Fibroblast of peridontal ligament (primary cell): ENCODE results near the gene FYCO1.
"Not testable (repeated sequence)": the region's sequence is repeated elsewhere in the genome, so short reads cannot be mapped to it uniquely, and the experiment has no call there.

Experiments
- DNase-seq: peaks from one replicate; pipeline ENCODE4 v3.0.0-alpha.2; 2010; ENCODE audit errors: extremely low read depth

The FYCO1 gene

GRCh38 chr3:46010519-46011113 lies 15.0 kb upstream of the FYCO1 start:
- DNase-seq: no peak

GRCh38 chr3:46008058-46008457 lies 12.4 kb upstream of the FYCO1 start:
- DNase-seq: no peak

- no peak for DNase-seq
These were observed 11.7 kb upstream of the FYCO1 start for GRCh38 chr3:46007280-46007679.

GRCh38 chr3:46006238-46007032 lies 10.8 kb upstream of the FYCO1 start:
- peak; percentile 95 for DNase-seq

GRCh38 chr3:46003706-46004105 lies 8.1 kb upstream of the FYCO1 start:
- DNase-seq: not testable (repeated sequence)

GRCh38 chr3:46001178-46001577 lies 5.6 kb upstream of the FYCO1 start:
- DNase-seq: no peak

DNA sequence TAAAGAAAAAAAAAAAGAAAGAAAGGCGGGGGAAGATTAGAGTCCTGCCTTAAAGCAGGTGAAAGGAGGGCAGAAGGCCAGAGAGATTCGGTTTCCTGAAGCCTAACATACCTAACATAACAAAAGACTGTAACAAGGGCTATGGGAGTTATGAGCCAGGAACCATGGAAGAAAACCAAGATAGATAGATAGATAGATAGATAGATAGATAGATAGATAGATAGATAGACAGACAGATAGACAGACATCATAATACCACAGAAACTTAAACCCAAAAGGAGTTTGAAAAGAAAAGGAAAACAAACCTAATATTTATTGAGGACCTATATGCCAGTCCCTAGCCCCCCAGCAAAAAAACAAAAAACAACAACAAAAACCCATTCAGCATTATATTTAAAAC lies 2.3 kb upstream of the FYCO1 start:
- no peak for DNase-seq

DNA sequence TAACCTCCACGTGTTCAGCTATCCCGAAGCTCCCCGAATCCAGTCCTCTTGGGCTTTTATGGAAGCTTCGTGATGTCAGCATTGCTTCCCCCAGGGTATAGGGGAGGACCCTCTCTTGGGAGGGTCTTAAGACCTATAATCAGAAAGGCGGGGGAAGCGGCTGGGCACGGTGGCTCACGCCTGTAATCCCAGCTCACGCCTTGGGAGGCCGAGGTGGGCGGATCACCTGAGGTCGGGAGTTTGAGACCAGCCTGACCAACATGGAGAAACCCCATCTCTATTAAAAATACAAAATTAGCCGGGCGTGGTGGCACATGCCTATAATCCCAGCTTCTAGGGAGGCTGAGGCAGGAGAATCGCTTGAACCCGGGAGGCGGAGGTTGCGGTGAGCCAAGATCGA lies 1.9 kb upstream of the FYCO1 start:
- not testable (repeated sequence) for DNase-seq

DNA sequence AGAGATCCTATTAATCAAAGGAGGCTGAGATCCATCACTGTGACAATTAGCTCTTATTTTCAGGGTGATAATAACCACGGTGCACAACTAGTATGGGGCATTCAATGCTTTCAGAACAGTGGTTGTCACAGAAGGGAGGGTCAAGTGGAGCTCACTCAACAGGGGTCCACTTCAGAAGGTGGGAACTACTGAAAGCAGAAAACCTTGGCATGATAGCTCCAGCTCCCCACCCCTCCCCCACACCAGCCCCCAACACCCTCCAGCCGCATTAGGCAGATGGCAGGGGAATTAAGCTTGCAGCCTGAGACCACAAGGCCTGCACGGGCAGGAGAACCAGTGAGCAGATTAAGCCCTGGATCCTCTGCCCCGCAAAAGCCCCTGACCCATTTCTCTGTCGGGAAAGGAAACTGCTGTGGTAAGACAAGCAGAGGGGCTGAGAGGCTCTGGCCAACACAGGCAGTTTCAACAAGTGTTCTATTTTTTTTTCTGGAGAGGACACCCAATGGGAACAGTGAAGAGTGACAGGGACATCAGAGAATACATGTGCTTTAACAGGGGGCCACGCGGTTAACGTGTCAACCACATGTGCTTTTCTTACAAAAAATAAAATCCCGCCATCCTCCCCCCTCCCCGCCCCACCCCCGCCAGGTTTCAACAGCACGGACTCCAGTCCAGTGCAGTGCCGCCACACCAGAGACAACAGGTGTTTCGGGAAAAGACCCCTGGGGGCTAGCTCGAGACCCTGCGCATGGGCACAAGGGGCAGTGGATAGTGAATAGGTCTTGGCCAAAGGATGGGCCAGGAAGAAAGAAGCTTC lies 997 bp downstream of the FYCO1 start:
- no peak for DNase-seq

DNA sequence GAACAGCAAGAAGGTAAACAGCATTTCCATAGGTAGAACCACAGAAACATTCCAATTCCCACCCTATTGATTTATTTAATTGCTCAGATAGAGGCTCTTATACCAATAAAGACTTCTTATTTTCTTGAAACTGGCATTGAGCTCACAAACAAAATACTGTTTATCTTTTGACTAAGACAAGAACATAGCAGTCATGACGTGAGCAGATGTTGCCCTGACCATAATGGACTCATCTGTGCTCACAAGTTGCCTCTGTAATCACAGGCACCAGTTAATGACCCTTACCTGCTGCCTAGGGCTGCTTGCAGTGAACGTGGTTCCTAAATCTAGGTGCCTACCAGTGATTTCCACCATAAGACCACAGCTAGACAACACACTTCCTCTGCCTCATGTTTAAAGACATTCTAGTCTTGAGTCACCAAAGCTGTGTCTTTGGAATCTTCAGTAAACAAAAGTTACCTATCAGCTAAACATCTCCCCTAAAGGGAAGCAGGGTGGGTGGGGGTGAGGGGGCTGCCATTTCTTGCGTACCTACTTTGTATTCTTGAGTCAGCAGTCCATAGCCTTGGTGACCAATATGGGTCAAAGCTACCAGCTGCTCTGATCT lies 2.1 kb downstream of the FYCO1 start:
- peak; percentile 71 for DNase-seq

- DNase-seq: peak; percentile 100
These were observed 2.8 kb downstream of the FYCO1 start for GRCh38 chr3:45992821-45993221.

DNA sequence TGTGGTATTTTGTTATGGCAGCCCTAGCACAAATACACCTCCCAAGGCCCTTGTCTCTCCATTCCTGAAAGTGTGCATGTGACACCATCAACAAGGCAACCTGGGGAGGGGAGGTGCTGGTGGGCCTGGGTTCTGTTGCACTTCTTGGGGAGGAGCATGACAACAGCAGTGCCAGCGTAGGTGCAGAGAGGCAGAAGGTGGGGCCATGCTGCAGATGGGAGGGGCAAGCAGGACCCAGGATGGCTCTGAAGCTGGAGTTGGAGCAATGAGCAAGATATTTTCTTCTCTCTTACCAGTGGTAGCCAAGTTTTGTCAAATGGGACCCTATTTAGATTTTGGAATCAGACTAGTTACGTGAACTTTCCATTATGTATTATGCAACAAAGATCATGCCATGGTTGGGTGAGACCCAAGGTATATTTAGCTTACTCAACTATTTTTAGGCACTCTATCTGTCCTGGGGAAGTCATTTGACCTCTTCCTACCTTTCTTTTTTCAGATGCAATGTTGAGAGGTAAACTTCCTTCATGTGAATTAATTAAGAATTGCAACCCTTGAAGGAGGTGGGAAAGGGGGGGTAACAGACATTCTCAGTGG lies 3.4 kb downstream of the FYCO1 start:
- peak; percentile 73 for DNase-seq

DNA sequence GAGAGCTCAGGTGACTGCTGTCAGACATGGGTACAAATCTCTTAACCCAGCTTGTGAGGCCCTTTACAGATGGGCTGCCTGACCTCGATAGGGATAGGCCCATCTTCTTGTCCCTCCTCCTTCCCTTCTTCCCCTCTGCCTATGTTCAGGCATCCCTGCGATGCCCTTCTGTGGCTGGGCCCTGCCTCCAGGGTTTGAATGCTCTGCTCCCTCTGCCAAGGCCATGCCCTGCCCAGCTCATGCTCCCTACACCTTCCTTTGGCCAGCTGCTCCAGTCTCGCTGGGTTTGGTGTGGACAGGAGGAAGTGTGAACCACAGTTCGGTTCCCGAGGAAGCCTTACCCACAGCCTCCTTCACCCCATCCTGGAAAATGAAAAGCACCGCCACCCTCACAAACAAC lies 4.3 kb downstream of the FYCO1 start:
- DNase-seq: no peak

DNA sequence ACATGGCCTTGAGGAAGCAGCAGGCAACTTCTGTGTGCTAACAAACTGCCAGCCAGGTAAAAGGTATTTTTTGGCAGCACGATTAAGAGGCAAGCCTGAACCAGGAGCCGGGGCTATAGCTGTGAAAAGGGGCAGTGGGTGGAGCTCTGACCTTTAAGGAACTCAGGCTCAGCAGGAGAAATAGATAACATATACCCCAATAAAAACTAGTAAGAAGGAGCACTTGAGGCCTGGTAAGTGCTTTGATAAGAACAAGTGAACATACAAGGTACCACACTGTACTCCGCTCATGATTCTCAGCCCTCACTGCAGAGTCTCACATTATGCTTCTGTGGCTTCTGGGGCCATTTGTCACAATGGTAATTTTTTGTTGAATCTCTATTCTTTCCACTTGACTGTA lies 5.4 kb downstream of the FYCO1 start:
- DNase-seq: no peak

DNA sequence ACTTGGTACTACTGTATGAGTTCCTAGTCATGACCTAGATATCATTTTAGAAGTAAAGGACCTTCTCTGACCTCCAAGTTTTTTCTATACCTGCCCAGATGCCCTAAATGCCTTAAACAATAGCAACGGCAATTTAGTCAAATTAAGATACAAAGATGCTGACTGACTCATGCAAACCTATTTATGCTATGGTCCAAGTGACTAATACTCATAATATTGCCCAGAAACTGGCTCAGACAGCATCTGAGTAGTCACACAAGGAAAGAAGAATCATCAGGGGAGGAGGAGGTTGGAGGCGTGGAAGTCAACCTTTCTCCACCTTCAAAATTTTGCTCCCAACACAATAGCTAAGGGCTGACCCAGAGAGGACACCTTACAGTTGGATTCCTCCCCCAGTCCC lies 6.8 kb downstream of the FYCO1 start:
- peak; percentile 85 for DNase-seq

DNA sequence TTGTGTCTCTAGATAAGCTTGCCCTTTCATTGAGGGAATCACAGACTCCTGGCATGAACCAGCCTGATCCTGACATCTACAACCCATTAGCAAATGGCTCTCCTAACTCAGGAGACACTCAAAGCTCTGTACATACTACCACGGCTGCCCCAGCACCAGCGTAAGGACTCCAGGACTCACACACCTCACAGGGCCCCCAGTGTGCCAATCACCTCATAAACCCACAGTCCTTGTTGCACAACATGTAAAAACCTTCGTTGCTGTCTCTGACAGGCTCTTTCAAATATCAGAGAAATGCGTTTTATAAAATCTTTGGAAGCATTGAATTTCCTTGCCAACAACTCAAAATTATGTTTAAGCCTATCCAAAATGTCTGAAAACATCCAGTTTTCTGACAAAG lies 7.3 kb downstream of the FYCO1 start:
- no peak for DNase-seq

DNA sequence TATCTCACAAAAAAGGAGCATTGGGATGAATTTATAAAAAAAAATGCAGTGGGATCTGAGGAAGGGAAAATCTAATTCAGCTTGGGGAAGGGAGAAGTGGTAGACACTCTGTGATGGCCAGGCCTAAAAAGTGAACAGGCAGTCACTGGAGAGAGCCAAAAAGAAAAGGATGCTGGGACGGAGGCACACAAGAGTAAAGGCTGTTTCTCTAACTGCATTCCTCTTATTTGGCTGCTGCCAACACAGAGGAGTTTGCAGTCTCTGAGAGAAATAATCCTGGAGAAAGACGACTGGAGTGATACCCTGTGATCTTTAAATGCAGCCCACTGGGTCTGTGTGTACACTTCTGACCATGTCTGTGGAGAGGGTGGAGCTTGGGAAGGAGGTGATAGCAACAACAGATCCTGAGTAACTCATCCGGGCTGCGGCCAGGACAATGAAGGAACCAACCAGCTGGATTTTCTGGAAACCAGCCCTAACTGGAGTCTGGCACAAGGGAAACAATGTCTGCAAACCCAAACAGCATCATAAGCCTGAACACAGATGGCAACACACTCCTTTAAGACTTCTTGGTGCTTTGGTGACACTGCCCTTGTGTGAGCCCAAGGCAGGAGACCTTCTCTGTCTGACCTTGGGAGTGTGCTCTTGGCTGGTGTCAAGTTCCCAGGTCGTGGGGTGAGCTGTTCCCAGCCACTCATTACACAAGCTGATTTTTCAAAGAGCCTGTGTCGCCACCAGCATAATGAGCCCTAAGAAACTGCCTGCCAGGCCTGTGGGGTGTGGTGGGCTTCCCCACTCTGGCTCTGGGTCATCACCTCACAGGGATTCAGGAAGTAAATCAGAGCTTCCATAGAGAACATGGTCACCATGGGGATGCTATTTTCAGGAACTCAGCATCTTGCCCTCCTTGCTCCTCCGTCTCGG lies 8.0 kb downstream of the FYCO1 start:
- DNase-seq: peak; percentile 73

DNA sequence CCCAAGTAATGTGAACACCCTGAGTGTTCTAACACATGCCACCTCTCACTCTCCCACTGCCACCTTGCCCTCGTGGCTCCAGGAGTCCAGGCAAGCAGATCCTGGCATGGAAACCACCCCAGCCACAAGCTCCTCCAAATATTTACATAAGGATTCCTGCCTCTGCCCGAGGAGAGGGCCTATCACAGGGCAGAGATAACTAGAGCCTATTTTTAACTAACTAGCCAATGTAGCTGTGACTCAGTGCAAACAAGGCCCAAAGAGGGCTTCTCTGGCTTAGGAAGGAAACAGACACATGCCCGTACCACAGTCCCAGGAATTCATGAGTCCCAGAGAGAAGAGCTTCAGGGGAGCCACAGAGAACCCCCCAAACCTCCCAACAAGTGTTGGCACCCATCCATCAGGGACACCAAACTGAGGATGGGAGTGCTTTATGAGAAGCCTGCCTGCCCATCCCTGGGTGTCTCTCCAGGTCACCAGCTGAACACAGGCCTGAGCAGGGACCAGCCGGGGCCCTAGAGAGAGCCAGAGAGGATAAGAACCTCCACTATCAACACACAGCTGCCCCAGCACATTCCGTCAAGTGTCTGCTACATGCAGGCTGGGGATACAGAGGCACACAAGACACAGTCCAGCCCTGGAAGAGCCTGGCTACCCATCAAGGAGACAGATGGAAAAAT lies 9.2 kb downstream of the FYCO1 start:
- DNase-seq: peak; percentile 82

DNA sequence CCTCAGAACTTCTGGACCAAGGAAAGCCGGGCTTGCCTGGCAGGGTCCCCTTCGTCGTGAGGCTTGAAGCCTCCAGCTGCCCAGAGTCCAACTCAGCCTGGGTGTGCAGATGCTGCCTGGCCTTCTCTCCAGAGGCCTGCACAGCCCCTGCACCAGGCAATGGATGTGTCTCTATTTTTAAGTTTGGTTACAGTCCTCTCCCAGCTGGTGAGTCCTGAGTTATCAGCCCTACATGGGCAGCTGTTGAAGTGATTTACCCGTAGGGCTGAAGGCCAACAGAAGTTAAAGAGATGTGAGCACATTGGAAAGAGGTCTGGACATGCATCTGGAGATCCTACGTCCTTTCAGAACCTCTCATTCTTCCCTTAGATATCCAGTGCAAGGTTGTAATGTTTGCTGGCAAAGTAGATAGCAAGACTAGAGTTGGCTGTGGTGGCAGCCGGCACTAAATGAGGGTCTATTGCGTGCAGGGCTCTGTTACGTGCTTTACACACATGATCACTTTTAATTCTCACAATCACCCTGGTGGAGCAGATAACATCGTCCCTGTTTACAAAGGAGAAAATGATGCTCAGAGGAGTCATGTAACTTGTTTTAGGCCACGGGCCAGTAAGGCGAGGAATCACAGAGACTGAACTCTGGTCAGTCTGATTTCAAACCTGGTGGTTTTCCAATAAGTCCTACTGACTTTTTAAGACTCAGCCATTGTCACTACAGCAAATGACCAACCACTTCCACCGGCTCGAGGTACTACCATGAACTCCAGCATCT lies 9.9 kb downstream of the FYCO1 start:
- DNase-seq: peak; percentile 19
